HepG2 (cell line): ENCODE data around the gene DPY19L3. TPM values are rescaled to one million over a fixed set of nuclear protein-coding genes. Genes with fewer than 3 reads are reported as not detected.

Source experiments
- ATAC-seq: fragments of 200-7000 bp; cut with Tn5 transposase; 3 replicates; pipeline ENCODE4 v1.9.1; 2020; ENCODE audit warnings: mild to moderate bottlenecking, moderate library complexity
- BruUV-seq: library from RNA; stranded (reverse); fragments of 400-500 nt; replicated peaks from 2 replicates; lab custom pipeline; 2021; lab: Mats Ljungman, UMichigan
- CTCF ChIA-PET: fragments of 300-600 bp; formaldehyde crosslinking; extraction: SDS; loops from one replicate; lab custom pipeline; 2021; ENCODE audit warnings: low total read pairs, inconsistent platforms, low intra/inter-chr PET ratio; lab: Yijun Ruan, JAX
- POLR2A ChIA-PET: fragments of 350-600 bp; sonication (Branson Sonifier 250); formaldehyde crosslinking; loops from one replicate; lab custom pipeline; 2020; ENCODE audit warnings: antibody characterized with exemption, inconsistent platforms; lab: Yijun Ruan, JAX
- DNase-seq: peaks from one replicate; pipeline ENCODE4 v3.0.0-alpha.2; 2015; ENCODE audit warnings: low spot score
- FAIRE-seq: peaks from 3 replicates; lab custom pipeline; 2011; peaks lifted over from hg19 to GRCh38; lab: Jason Lieb, UNC
- H2AFZ ChIP-seq: one replicate; pipeline ENCODE4 v1.6.1; 2011; ENCODE audit warnings: low read length, inconsistent platforms
- H3K27ac ChIP-seq: fragments of 300-600 bp; 3 replicates; pipeline ENCODE4 v1.8.0; 2011; ENCODE audit warnings: mixed run types, mild to moderate bottlenecking, mixed read lengths, low read length, inconsistent platforms; ENCODE audit not compliant: insufficient read depth; ENCODE audit errors: extremely low read length
- H3K27me3 ChIP-seq, 2 experiments: fragments of 200-600 bp in 1 of 2; 2 replicates in 1 of 2; 3 replicates in 1 of 2; pipeline versions ENCODE4 v1.6.0 to v1.8.0; 2011; ENCODE audit warnings: low read length in 2 of 2, mild to moderate bottlenecking in 2 of 2, moderate library complexity in 2 of 2, inconsistent platforms in 1 of 2; ENCODE audit not compliant: insufficient read depth in 2 of 2, control insufficient read depth in 1 of 2
- H3K36me3 ChIP-seq, 2 experiments: fragments of 200-600 bp in 1 of 2; replicated peaks in 1 of 2; 2 replicates in 1 of 2; 3 replicates in 1 of 2; pipeline versions ENCODE4 v1.5.1 to v1.8.0; 2011; ENCODE audit warnings: low read length in 2 of 2, inconsistent platforms in 1 of 2; ENCODE audit not compliant: insufficient read depth in 2 of 2, control insufficient read depth in 1 of 2
- H3K4me1 ChIP-seq: 2 replicates; pipeline ENCODE4 v1.5.1; 2012; ENCODE audit warnings: low read length, inconsistent platforms; ENCODE audit not compliant: insufficient read depth
- H3K4me2 ChIP-seq: 2 replicates; pipeline ENCODE4 v1.6.0; 2011; ENCODE audit warnings: low read depth, low read length, inconsistent platforms
- H3K4me3 ChIP-seq, 3 experiments: fragments of 200-600 bp in 1 of 3; sonication (generic), shearing (Covaris generic) in 1 of 3; replicated peaks in 1 of 3; 2 replicates each; pipeline ENCODE4 v1.5.1; 2011 to 2016; ENCODE audit warnings: low read length in 3 of 3, inconsistent platforms in 2 of 3, low read depth in 2 of 3, mild to moderate bottlenecking in 2 of 3, control low read depth in 1 of 3, mixed read lengths in 1 of 3; ENCODE audit not compliant: insufficient read depth in 1 of 3
- H3K79me2 ChIP-seq: one replicate; pipeline ENCODE4 v1.6.1; 2011; ENCODE audit warnings: low read length, inconsistent platforms; ENCODE audit not compliant: insufficient read depth
- H3K9ac ChIP-seq: 2 replicates; pipeline ENCODE4 v1.6.0; 2011; ENCODE audit warnings: mild to moderate bottlenecking, low read depth, low read length, inconsistent platforms; ENCODE audit not compliant: insufficient read depth
- H3K9me3 ChIP-seq: 2 replicates; pipeline ENCODE4 v1.5.1; 2012; ENCODE audit warnings: mild to moderate bottlenecking, low read length
- H4K20me1 ChIP-seq: 2 replicates; pipeline ENCODE4 v1.6.0; 2011; ENCODE audit warnings: inconsistent platforms, mild to moderate bottlenecking, low read length, moderate library complexity; ENCODE audit not compliant: insufficient read depth
- PITX1 ChIP-seq: sonication (generic); formaldehyde crosslinking; IDR thresholded peaks from 2 replicates; pipeline ENCODE4 v1.5.1; 2020; ENCODE audit warnings: mild to moderate bottlenecking, missing genetic modification reagents
- RBFOX2 ChIP-seq: fragments of 200-400 bp; formaldehyde crosslinking; IDR thresholded peaks from 2 replicates; pipeline ENCODE4 v1.6.1; 2017; ENCODE audit warnings: low read depth, mild to moderate bottlenecking, low read length
- SNRNP70 ChIP-seq: fragments of 200-400 bp; formaldehyde crosslinking; IDR thresholded peaks from 2 replicates; pipeline ENCODE4 v1.6.1; 2017; ENCODE audit warnings: mild to moderate bottlenecking, low read depth, low read length, moderate library complexity
- YEATS4 ChIP-seq: sonication (generic); formaldehyde crosslinking; IDR thresholded peaks from 2 replicates; pipeline ENCODE4 v1.4.0; 2020; ENCODE audit warnings: missing genetic modification reagents, borderline replicate concordance
- ZFX ChIP-seq: sonication (generic); formaldehyde crosslinking; IDR thresholded peaks from 2 replicates; pipeline ENCODE4 v1.4.0; 2020; ENCODE audit warnings: mild to moderate bottlenecking, low read depth, missing genetic modification reagents, moderate library complexity
- ZNF20 ChIP-seq: sonication (generic); formaldehyde crosslinking; IDR thresholded peaks from 2 replicates; pipeline ENCODE4 v1.4.0; 2020; ENCODE audit warnings: mild to moderate bottlenecking, moderate library complexity, missing genetic modification reagents
- ZNF44 ChIP-seq: sonication (generic); formaldehyde crosslinking; IDR thresholded peaks from 2 replicates; pipeline ENCODE4 v1.5.1; 2020; ENCODE audit warnings: mild to moderate bottlenecking, missing genetic modification reagents
- ZNF567 ChIP-seq: sonication (generic); formaldehyde crosslinking; IDR thresholded peaks from 2 replicates; pipeline ENCODE4 v1.8.1; 2023; ENCODE audit warnings: mild to moderate bottlenecking, missing genetic modification reagents, borderline replicate concordance
- ZNF878 ChIP-seq: sonication (generic); formaldehyde crosslinking; IDR thresholded peaks from 2 replicates; pipeline ENCODE4 v1.8.1; 2023; ENCODE audit warnings: mild to moderate bottlenecking, missing genetic modification reagents, moderate library complexity
- ZUFSP ChIP-seq: sonication (generic); formaldehyde crosslinking; IDR thresholded peaks from 2 replicates; pipeline ENCODE4 v1.9.0; 2021; ENCODE audit warnings: missing genetic modification reagents, mild to moderate bottlenecking, borderline replicate concordance
- WGBS: methylation state at CpG from one replicate; pipeline ENCODE4 v1.1.6; 2017; ENCODE audit warnings: low lambda C conversion rate; 5-methylcytosine and 5-hydroxymethylcytosine counted together
- in situ Hi-C: cut with HindIII; loops from 2 replicates; pipeline ENCODE4 v1.10.0; 2017; ENCODE audit warnings: low pct_unique_long_range_greater_than_20kb; ENCODE audit not compliant: extremely low pct_ligation_motif_present
- intact Hi-C: fragments of 100-400 bp; cut with micrococcal nuclease; formaldehyde crosslinking; loops from one replicate; pipeline ENCODE4 v1.10.0; 2022; ENCODE audit not compliant: unreplicated experiment
- polyA plus RNA-seq, 8 experiments: library from polyadenylated mRNA; depleted of rRNA in 3 of 8; stranded (reverse) in 7 of 8; unstranded in 1 of 8; fragments of >200 nt; fragmentation: Illumina TruSeq in 4 of 8; extraction: Trizol in 4 of 8; gene quantifications; 2 replicates each; pipeline versions ENCODE4 v1.2.1 to v1.2.3, GENCODE V29; 2011 to 2016; ENCODE audit warnings: low read depth in 4 of 8, missing spikeins in 1 of 8, mixed read lengths in 1 of 8; ENCODE audit not compliant: insufficient read depth in 1 of 8
- total RNA-seq, 5 experiments: library from RNA; depleted of rRNA; stranded (reverse); fragments of >200 nt; fragmentation: Illumina TruSeq; extraction: Trizol; gene quantifications; 2 replicates each; pipeline ENCODE4 v1.2.3, GENCODE V29; 2016; ENCODE audit warnings: low read depth in 1 of 5
- TF ChIP-seq, protein P1 (sequence below): IDR thresholded peaks from 2 replicates; pipeline ENCODE4 v1.6.1; 2016; ENCODE audit warnings: low read depth, missing genetic modification reagents, missing compliant biosample characterization
- TF ChIP-seq, protein P2 (sequence below): sonication (generic); formaldehyde crosslinking; IDR thresholded peaks from 2 replicates; pipeline ENCODE4 v1.8.1; 2022; ENCODE audit warnings: low read depth, mild to moderate bottlenecking, missing genetic modification reagents

DPY19L3 gene
- total and polyA plus RNA-seq, 2 of the 13 experiments (the other 11 are each of a cell fraction or from before 2014, with no cell fraction given), result 21.6 to 25.2 TPM

DNA sequence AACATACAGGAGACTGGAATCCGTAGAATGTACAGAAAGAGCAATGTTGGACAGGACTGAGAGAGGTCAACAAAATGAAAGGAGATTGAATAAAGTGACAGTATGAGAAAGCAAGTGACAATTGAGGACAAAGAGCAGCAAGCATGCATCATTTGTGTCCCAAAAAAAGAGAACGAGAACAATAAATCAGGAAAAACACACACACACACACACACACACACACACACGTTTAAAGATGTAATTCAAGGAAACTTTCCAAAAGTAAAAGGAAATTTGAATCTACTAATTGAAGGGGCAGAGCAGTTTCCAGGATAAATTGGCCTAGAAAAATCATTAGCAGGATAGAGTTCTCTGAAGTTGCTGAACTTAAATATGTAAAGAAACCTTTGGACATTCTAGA is 16.9 kb downstream of the DPY19L3 start:
- no peak for FAIRE-seq
- no peak overlapping the region for H3K4me3 ChIP-seq
- no peak overlapping the region for H3K27ac ChIP-seq
- peaks cover 19% of the 10 kb centered on the region; the same call in 1 of the 2 replicates for H3K4me1 ChIP-seq
- intact Hi-C loops (no loop called here), in situ Hi-C loops (no loop called here)
- H2AFZ ChIP-seq, result no peak overlapping the region
- ATAC-seq, result no peak
- ChIA-PET CTCF (no interaction called here), POLR2A (interaction anchor here (1.8 kb wide), 1 partner anchor 17 kb away, joined by 6 read pairs; the partner anchor contains the start of gene DPY19L3)
- no peaks in the 10 kb centered on the region for H3K79me2 ChIP-seq
- peaks cover 2 to 7% of the 10 kb centered on the region in 2 experiments; a peak in 3 of 5 replicates for H3K36me3 ChIP-seq
- H3K9me3 ChIP-seq, result no peaks in the 10 kb centered on the region
- no peak overlapping the region for H3K9ac ChIP-seq
- no TSS peak for BruUV-seq
- TF ChIP-seq SNRNP70, result no peak
- TF ChIP-seq ZNF567 (CRISPR knock-in tag), result no peak
- TF ChIP-seq, protein P1, sequence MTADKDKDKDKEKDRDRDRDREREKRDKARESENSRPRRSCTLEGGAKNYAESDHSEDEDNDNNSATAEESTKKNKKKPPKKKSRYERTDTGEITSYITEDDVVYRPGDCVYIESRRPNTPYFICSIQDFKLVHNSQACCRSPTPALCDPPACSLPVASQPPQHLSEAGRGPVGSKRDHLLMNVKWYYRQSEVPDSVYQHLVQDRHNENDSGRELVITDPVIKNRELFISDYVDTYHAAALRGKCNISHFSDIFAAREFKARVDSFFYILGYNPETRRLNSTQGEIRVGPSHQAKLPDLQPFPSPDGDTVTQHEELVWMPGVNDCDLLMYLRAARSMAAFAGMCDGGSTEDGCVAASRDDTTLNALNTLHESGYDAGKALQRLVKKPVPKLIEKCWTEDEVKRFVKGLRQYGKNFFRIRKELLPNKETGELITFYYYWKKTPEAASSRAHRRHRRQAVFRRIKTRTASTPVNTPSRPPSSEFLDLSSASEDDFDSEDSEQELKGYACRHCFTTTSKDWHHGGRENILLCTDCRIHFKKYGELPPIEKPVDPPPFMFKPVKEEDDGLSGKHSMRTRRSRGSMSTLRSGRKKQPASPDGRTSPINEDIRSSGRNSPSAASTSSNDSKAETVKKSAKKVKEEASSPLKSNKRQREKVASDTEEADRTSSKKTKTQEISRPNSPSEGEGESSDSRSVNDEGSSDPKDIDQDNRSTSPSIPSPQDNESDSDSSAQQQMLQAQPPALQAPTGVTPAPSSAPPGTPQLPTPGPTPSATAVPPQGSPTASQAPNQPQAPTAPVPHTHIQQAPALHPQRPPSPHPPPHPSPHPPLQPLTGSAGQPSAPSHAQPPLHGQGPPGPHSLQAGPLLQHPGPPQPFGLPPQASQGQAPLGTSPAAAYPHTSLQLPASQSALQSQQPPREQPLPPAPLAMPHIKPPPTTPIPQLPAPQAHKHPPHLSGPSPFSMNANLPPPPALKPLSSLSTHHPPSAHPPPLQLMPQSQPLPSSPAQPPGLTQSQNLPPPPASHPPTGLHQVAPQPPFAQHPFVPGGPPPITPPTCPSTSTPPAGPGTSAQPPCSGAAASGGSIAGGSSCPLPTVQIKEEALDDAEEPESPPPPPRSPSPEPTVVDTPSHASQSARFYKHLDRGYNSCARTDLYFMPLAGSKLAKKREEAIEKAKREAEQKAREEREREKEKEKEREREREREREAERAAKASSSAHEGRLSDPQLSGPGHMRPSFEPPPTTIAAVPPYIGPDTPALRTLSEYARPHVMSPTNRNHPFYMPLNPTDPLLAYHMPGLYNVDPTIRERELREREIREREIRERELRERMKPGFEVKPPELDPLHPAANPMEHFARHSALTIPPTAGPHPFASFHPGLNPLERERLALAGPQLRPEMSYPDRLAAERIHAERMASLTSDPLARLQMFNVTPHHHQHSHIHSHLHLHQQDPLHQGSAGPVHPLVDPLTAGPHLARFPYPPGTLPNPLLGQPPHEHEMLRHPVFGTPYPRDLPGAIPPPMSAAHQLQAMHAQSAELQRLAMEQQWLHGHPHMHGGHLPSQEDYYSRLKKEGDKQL (CRISPR knock-in tag), result no peak
- TF ChIP-seq PITX1 (CRISPR knock-in tag), result no peak
- TF ChIP-seq YEATS4, result no peak
- no peak for TF ChIP-seq ZUFSP (CRISPR knock-in tag)
- TF ChIP-seq ZNF44 (CRISPR knock-in tag), result no peak
- TF ChIP-seq ZFX (CRISPR knock-in tag), result no peak
- TF ChIP-seq ZNF20 (CRISPR knock-in tag), result no peak
- TF ChIP-seq, protein P2, sequence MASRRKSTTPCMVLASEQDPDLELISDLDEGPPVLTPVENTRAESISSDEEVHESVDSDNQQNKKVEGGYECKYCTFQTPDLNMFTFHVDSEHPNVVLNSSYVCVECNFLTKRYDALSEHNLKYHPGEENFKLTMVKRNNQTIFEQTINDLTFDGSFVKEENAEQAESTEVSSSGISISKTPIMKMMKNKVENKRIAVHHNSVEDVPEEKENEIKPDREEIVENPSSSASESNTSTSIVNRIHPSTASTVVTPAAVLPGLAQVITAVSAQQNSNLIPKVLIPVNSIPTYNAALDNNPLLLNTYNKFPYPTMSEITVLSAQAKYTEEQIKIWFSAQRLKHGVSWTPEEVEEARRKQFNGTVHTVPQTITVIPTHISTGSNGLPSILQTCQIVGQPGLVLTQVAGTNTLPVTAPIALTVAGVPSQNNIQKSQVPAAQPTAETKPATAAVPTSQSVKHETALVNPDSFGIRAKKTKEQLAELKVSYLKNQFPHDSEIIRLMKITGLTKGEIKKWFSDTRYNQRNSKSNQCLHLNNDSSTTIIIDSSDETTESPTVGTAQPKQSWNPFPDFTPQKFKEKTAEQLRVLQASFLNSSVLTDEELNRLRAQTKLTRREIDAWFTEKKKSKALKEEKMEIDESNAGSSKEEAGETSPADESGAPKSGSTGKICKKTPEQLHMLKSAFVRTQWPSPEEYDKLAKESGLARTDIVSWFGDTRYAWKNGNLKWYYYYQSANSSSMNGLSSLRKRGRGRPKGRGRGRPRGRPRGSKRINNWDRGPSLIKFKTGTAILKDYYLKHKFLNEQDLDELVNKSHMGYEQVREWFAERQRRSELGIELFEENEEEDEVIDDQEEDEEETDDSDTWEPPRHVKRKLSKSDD (CRISPR knock-in tag), result no peak
- TF ChIP-seq ZNF878, result no peak
- no peak for TF ChIP-seq RBFOX2
- no peak for DNase-seq
- H4K20me1 ChIP-seq, result no peaks in the 10 kb centered on the region
- H3K4me2 ChIP-seq, result no peak overlapping the region
- no peaks in the 10 kb centered on the region; a peak in 1 of 5 replicates for H3K27me3 ChIP-seq
- 89% methylated on average over 3 of the region's 3 CpGs for WGBS
